ENCODE data around the gene RTRAF. TPM values are rescaled to one million over a fixed set of nuclear protein-coding genes. Genes with fewer than 3 reads are reported as not detected.

Gene RTRAF
- total RNA-seq, 1 experiment from 2014 or later = 184 TPM

DNA sequence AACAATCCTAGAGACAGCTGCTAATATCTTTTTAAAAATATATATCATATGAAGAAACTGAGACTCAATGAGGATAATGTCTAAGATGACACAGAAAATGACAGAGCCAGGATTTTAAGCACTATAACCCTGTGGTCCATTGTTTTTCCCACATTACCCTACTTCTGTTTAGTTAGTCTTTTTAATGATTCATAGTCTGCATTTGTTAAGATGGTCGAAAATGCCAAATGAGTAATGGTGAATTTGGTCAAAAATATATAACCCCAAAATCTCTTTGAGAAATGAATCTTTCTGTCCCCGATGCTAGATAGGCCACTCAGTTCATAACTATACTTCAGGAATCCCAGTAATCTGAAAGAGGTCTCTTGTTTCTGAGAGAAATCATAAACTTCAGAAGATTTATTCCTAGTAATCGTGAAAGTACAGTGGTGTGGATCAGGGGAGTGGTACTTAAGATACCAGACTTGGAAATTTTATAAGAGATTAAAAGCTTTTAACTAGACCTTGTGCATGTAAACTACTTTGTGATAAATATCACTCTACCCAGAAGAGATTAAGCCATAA, 10.8 kb downstream of the RTRAF start:
- DNase-seq = no peak
- Histone ChIP-seq H3K27ac (no peak overlapping the region), H3K4me1 (replicated peaks; ENCODE audit: insufficient read depth) (no peaks in the 10 kb centered on the region), H3K9me3 (ENCODE audit: insufficient read depth, low read depth) (no peaks in the 10 kb centered on the region), H3K4me2 (no peak overlapping the region), H3K27me3 (ENCODE audit: insufficient read depth, low read depth) (no peaks in the 10 kb centered on the region), H3K36me3 (ENCODE audit: low read depth) (peaks cover 61% of the 10 kb centered on the region), H3F3A (ENCODE audit: insufficient read depth, low read depth) (no peaks in the 10 kb centered on the region; the same call in 1 of the 2 replicates), H3K9me2 (ENCODE audit: insufficient read depth) (no peaks in the 10 kb centered on the region), H3K4me3 (no peak overlapping the region), H2AFZ (no peak overlapping the region), H4K20me1 (ENCODE audit: insufficient read depth) (peaks cover 17% of the 10 kb centered on the region), H3K79me2 (ENCODE audit: low read depth) (peaks cover 12% of the 10 kb centered on the region; the same call in 1 of the 2 replicates)
- ChIA-PET CTCF (no interaction called here), POLR2A (ENCODE audit: unreplicated experiment) (interaction anchor here (0.7 kb wide), 1 partner anchor 80 kb away, joined by 5 read pairs; no protein-coding TSS in a partner anchor)
- intact Hi-C loops (cut with micrococcal nuclease; ENCODE audit: unreplicated experiment) = no loop called here
- TF ChIP-seq CTCF (conservative IDR thresholded peaks at IDR 0.05) (no peak), EZH2 (IDR thresholded peaks at IDR 0.05; ENCODE audit: low read depth) (no peak)
- BruUV-seq (replicated peaks) = no TSS peak

DNA sequence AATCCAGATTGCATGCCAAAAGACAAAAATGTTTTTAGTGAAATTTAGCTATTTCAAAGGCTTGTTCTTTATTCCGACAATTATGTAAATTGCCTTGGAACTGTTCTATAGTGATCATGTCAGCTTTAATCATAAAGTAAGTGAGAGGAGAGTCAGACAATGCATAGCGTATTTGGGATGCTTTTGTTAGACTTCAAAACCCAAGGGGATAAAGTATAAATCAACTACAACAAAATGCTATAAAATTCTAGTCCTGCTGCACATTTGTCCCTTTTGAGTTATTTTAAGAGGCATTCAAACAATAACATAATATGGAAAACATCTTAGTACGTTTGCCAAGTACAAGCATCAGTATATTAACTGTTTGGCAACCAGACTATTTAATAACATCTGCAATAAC, 11.3 kb downstream of the RTRAF start:
- POLR2A ChIA-PET (ENCODE audit: unreplicated experiment) = interaction anchor here (0.7 kb wide), 1 partner anchor 80 kb away, joined by 5 read pairs; no protein-coding TSS in a partner anchor
- no peak overlapping the region for H3K4me2 ChIP-seq
- no peak overlapping the region for H3K27ac ChIP-seq
- H3K9me3 ChIP-seq (ENCODE audit: insufficient read depth, low read depth) = no peaks in the 10 kb centered on the region
- TF ChIP-seq CTCF (conservative IDR thresholded peaks at IDR 0.05) (no peak), EZH2 (IDR thresholded peaks at IDR 0.05; ENCODE audit: low read depth) (no peak)
- no peaks in the 10 kb centered on the region for H3K4me1 ChIP-seq (replicated peaks; ENCODE audit: insufficient read depth)
- no peak overlapping the region for H3K4me3 ChIP-seq
- peaks cover 20% of the 10 kb centered on the region for H4K20me1 ChIP-seq (ENCODE audit: insufficient read depth)
- H3F3A ChIP-seq (ENCODE audit: insufficient read depth, low read depth) = no peaks in the 10 kb centered on the region; the same call in 1 of the 2 replicates
- BruUV-seq (replicated peaks) = no TSS peak
- no peaks in the 10 kb centered on the region for H3K27me3 ChIP-seq (ENCODE audit: insufficient read depth, low read depth)
- H3K9me2 ChIP-seq (ENCODE audit: insufficient read depth) = no peaks in the 10 kb centered on the region
- no peak for DNase-seq
- H3K36me3 ChIP-seq (ENCODE audit: low read depth) = peaks cover 63% of the 10 kb centered on the region
- CTCF ChIA-PET = no interaction called here
- no peak overlapping the region for H2AFZ ChIP-seq
- intact Hi-C loops (cut with micrococcal nuclease; ENCODE audit: unreplicated experiment) = no loop called here
- peaks cover 12% of the 10 kb centered on the region; the same call in 1 of the 2 replicates for H3K79me2 ChIP-seq (ENCODE audit: low read depth)

DNA sequence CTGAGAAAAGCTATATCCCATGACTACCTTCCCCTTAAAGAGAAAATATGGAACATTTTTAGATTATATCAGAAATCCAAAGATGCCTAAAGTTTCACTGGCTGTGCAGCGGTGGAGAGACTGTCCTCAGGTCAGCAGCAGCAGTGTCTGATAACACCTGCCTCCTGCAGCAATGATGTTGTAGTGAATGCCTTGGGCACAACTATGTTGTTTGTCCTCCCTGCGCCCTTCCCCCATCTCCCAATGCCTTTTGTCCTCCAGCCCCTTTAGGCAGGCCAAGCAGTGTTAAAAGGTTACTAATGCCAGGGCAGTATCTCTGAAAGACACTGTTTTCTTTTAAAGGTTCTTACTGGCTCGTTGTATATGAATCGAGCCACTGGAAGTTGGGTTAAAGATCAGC, 13.2 kb downstream of the RTRAF start:
- no TSS peak for BruUV-seq (replicated peaks)
- Histone ChIP-seq H3K36me3 (ENCODE audit: low read depth) (peaks cover 70% of the 10 kb centered on the region), H2AFZ (no peak overlapping the region), H3K4me2 (no peak overlapping the region), H3K9me2 (ENCODE audit: insufficient read depth) (no peaks in the 10 kb centered on the region), H3K9me3 (ENCODE audit: insufficient read depth, low read depth) (no peaks in the 10 kb centered on the region), H3K4me3 (no peak overlapping the region), H3F3A (ENCODE audit: insufficient read depth, low read depth) (no peaks in the 10 kb centered on the region; the same call in 1 of the 2 replicates), H3K27ac (no peak overlapping the region), H3K4me1 (replicated peaks; ENCODE audit: insufficient read depth) (no peaks in the 10 kb centered on the region), H4K20me1 (ENCODE audit: insufficient read depth) (peaks cover 3% of the 10 kb centered on the region), H3K79me2 (ENCODE audit: low read depth) (0 out of 2 replicates have a peak, but pooled peaks cover 8% of the 10 kb centered on the region), H3K27me3 (ENCODE audit: insufficient read depth, low read depth) (no peaks in the 10 kb centered on the region)
- POLR2A ChIA-PET (ENCODE audit: unreplicated experiment) = interaction anchor here (0.6 kb wide), 1 partner anchor 231 kb away, joined by 5 read pairs; no protein-coding TSS in a partner anchor
- intact Hi-C loops (cut with micrococcal nuclease; ENCODE audit: unreplicated experiment) = no loop called here
- DNase-seq = no peak
- CTCF ChIA-PET = no interaction called here
- TF ChIP-seq EZH2 (IDR thresholded peaks at IDR 0.05; ENCODE audit: low read depth) = no peak
- TF ChIP-seq CTCF (conservative IDR thresholded peaks at IDR 0.05) = no peak

Measured in PC-9 (cell line).